Skeletal muscle tissue (tissue), 4 donors: ENCODE data around the gene PHF21B. TPM values are rescaled to one million over a fixed set of nuclear protein-coding genes. Genes with fewer than 3 reads are reported as not detected.

ENCODE experiments used
- H3K27ac ChIP-seq: one replicate; pipeline ENCODE4 v1.7.0; 2013; ENCODE audit warnings: mild to moderate bottlenecking, low read depth, low read length, inconsistent platforms
- H3K27me3 ChIP-seq, 3 donors: one replicate each; pipeline ENCODE4 v1.7.0; 2013; ENCODE audit warnings: low read length in 3 of 3; ENCODE audit not compliant: control insufficient read depth in 3 of 3, insufficient read depth in 3 of 3
- H3K36me3 ChIP-seq, 3 donors: one replicate each; pipeline ENCODE4 v1.7.0; 2013; ENCODE audit warnings: low read length in 3 of 3; ENCODE audit not compliant: control insufficient read depth in 3 of 3, insufficient read depth in 3 of 3
- H3K4me1 ChIP-seq, 3 donors: one replicate each; pipeline ENCODE4 v1.7.0; 2013; ENCODE audit warnings: low read length in 3 of 3, mild to moderate bottlenecking in 3 of 3; ENCODE audit not compliant: control insufficient read depth in 3 of 3, insufficient read depth in 3 of 3
- H3K4me3 ChIP-seq, 3 donors: one replicate each; pipeline ENCODE4 v1.7.0; 2013; ENCODE audit warnings: low read length in 3 of 3
- H3K9ac ChIP-seq, 3 donors: one replicate each; pipeline ENCODE4 v1.7.0; 2013; ENCODE audit warnings: low read length in 3 of 3, mild to moderate bottlenecking in 3 of 3, moderate library complexity in 2 of 3, low read depth in 1 of 3
- H3K9me3 ChIP-seq, 3 donors: one replicate each; pipeline ENCODE4 v1.7.0; 2013; ENCODE audit warnings: low read length in 3 of 3; ENCODE audit not compliant: control insufficient read depth in 3 of 3
- total RNA-seq: library from RNA; depleted of rRNA; stranded (reverse); fragments of >200 nt; gene quantifications from one replicate; pipeline ENCODE4 v1.2.3, GENCODE V29; 2014
- donor health status: Osteomylitis.

The PHF21B gene
- total RNA-seq, 1 donor from 2014 or later = 1.0 TPM

DNA sequence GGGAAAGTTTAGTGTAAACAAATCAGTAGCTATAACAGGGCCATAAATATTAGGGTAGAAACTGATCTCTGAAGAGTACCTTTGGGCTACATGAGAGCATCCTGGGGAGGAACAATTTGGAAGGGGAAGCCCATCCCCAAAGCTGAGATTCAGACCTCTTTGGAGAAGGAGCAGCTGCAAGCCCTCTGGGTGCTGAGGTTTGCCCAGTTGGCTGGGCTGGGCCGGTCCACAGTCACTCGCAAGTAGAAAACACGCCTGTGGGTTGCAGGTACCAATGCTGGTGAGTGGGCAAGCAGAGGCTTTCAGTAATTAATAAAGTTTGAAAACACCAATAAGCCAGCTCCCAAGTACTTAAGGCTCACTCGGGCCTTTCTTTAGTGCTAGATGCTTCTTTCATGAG, 132.9 kb downstream of the PHF21B start:
- Histone ChIP-seq H3K9me3 (peaks cover 0 to 5% (median 3%) of the 10 kb centered on the region in 3 donors), H3K4me1 (no peaks in the 10 kb centered on the region), H3K36me3 (no peaks in the 10 kb centered on the region), H3K27ac (no peak overlapping the region), H3K9ac (no peak overlapping the region), H3K27me3 (peaks cover 0 to 8% (median 0%) of the 10 kb centered on the region in 3 donors), H3K4me3 (no peak overlapping the region)

DNA sequence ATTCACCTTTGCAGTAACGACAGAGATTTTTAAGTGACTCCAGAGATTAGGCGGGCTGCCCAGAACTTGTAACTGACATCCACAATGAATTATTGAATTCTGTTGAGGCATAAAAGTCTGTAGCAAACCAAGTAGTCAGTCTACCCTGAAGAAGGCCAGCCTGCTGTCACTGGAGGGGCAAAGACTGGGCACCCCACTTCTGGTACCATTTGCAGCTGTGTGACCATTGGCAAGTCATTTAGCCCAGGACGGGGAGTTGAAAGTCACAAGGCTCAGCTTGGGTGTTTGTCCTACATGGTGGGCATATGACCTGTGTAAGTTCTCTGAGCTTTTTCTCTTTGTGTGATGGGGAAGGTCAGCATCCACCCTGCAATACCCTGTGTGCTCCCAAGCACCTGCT, 138.0 kb downstream of the PHF21B start:
- Histone ChIP-seq H3K27me3 (peaks cover 0 to 5% (median 0%) of the 10 kb centered on the region in 3 donors), H3K36me3 (no peaks in the 10 kb centered on the region), H3K9ac (no peak overlapping the region), H3K4me3 (no peak overlapping the region), H3K27ac (no peak overlapping the region), H3K4me1 (no peaks in the 10 kb centered on the region), H3K9me3 (peaks cover 0 to 3% (median 0%) of the 10 kb centered on the region in 3 donors)

DNA sequence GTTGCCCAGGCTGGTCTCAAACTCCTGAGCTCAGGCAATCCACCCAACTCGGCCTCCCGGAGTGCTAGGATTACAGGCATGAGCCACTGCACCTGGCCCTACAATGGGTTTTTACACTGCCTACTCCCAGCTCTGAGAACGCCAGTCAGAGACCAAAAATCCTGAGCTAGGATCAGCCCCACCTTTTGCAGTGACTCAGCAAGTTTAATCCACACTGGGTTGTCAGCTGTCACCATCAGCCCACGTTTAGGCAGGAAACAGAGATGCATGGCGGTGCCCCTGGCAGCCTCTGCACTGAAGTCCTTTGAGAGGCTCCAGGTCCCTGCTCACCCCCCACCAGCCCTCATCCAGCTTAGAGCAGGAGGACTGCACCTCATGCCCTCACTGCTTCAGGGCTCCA, 139.8 kb downstream of the PHF21B start:
- Histone ChIP-seq H3K9me3 (peaks cover 0 to 3% (median 0%) of the 10 kb centered on the region in 3 donors), H3K27ac (no peak overlapping the region), H3K36me3 (no peaks in the 10 kb centered on the region), H3K4me1 (no peaks in the 10 kb centered on the region), H3K9ac (no peak overlapping the region), H3K27me3 (peaks cover 0 to 5% (median 0%) of the 10 kb centered on the region in 3 donors), H3K4me3 (no peak overlapping the region)

DNA sequence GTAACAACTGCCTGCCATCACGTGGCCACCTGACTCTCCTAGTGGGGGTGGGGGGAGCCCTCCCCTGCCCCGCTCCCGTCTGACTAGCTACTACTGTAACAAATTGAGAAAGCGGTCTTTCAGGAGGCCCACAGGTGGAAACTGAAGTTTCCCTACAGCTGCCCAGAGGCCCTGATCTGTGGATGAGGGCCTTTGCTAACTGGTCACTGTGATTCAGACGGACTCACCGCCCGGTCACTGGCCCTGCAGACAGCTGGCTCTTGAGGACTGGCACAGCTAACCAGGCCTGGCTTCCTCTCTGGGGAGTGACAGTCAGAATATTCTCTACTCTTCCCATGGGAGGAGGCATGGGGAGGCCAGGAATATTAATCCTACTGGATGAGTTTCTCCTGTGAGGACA, 140.6 kb downstream of the PHF21B start:
- Histone ChIP-seq H3K4me3 (no peak overlapping the region), H3K9ac (no peak overlapping the region), H3K9me3 (peaks cover 0 to 3% (median 0%) of the 10 kb centered on the region in 3 donors), H3K36me3 (no peaks in the 10 kb centered on the region), H3K27ac (no peak overlapping the region), H3K4me1 (no peaks in the 10 kb centered on the region), H3K27me3 (peaks cover 0 to 5% (median 0%) of the 10 kb centered on the region in 3 donors)

DNA sequence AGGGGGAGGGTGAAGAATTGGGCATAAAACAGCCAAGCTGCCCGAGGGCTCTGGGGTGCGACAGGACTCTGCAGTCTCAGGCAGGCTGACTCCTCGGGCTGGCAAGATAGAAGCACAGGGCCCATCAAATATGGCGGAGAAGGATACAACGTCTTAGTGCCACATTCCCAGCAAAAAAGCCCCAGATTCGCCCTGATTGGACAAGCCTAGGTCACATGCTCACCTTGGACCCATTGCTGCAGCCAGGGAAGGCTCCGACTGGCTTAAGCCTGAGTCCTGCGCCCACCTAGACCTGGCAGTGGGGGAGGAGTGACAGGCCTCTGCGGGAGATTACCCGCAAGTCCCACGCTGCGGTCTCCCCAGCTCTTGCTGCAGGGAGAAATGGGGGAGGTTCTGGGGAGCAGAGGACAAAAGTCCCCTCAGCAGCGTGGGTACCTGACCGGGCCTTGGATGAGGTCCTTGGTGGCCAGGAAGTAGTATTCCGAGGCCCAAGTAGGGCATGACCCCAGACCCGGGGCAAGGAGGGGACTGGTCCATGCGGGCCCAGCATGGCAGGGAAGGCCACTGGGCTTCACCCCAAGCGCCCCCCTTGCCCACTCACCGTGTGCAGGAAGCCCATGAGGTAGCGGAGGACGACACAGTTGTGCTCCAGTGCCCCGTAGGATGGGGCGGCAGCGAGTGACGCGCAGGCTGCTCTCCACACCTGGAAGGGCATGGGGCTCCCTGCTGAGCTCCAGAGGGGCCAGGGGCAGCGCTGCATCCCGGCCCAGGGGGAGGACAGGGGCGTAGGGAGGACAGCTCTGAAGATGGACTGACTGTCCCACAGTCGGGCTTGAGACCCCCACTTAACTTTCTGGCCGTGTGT, 144.4 kb downstream of the PHF21B start:
- Histone ChIP-seq H3K9ac (no peak overlapping the region), H3K27me3 (peaks cover 2 to 10% (median 6%) of the 10 kb centered on the region in 3 donors), H3K4me1 (no peaks in the 10 kb centered on the region), H3K27ac (no peak overlapping the region), H3K4me3 (no peak overlapping the region), H3K36me3 (no peaks in the 10 kb centered on the region), H3K9me3 (no peaks in the 10 kb centered on the region)

DNA sequence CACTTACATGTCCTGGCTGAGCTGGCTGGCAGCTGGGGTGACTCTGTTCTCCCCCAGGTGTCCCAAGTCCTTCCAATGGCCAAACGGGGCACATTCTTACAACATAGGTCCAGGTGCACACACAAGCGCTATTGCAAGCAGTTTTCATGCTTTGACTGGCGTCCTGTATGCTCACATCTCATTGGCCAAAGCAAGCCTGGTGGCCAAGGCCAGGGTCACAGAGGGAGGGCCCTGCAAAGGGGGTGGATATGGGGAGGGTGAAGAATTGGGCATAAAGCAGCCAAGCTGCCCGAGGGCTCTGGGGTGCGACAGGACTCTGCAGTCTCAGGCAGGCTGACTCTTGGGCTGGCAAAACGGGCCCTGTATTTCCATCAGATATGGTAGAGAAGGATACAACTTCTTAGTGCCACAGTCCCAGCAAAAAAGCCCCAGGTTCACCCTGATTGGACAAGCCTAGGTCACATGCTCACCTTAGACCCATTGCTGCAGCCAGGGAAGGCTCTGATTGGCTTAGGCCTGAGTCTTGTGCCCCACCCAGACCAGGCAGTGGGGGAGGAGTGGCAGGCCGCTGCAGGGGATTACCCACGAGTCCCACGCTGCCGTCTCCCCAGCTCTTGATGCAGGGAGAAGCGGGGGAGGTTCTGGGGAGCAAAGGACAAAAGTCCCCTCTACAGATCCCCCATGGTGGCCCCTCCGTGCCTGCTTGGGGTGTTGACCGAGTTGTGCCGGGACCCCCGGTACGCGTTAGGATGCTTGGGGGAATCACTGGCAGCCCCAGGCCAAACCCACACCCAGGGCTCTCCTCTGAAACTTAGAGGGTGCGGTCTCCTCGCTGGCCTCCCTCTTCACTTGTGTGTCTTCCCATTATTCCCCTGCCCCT, 146.6 kb downstream of the PHF21B start:
- no peak overlapping the region for H3K4me3 ChIP-seq
- H3K9ac ChIP-seq = no peak overlapping the region

DNA sequence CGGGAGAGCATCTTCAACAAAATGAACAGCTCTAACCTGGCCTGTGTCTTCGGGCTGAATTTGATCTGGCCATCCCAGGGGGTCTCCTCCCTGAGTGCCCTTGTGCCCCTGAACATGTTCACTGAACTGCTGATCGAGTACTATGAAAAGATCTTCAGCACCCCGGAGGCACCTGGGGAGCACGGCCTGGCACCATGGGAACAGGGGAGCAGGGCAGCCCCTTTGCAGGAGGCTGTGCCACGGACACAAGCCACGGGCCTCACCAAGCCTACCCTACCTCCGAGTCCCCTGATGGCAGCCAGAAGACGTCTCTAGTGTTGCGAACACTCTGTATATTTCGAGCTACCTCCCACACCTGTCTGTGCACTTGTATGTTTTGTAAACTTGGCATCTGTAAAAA, 147.5 kb downstream of the PHF21B start:
- no peak overlapping the region for H3K4me3 ChIP-seq

More for the DNA sequence above, 146.6 kb downstream of the PHF21B start:
- Histone ChIP-seq H3K27me3 (peaks cover 2 to 10% (median 7%) of the 10 kb centered on the region in 3 donors), H3K27ac (no peak overlapping the region), H3K4me1 (no peaks in the 10 kb centered on the region), H3K36me3 (no peaks in the 10 kb centered on the region), H3K9me3 (no peaks in the 10 kb centered on the region)

DNA sequence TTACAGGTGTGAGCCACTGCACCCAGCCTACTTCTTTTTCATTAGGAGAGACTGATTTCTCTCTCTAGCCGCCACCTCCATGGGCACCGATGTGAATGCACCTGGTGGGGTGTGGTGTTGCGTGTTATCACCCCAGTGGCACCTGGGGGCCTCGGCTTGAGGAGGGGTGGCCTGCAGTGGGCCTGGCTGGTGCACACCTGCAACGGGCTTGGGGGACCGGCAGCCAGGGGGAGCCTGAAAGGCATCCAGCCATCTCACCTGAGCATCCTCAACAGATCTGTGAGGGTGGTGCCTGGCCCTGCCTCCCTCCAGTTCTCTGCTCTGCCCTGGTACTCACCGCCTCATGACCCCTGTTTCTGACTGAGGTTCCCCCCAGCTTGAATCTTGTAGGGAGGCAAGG, 148.6 kb downstream of the PHF21B start:
- no peaks in the 10 kb centered on the region for H3K9me3 ChIP-seq
- no peak overlapping the region for H3K27ac ChIP-seq
- no peaks in the 10 kb centered on the region for H3K36me3 ChIP-seq
- peaks cover 2 to 11% (median 10%) of the 10 kb centered on the region in 3 donors for H3K27me3 ChIP-seq
- H3K4me1 ChIP-seq = no peaks in the 10 kb centered on the region
- H3K4me3 ChIP-seq = no peak overlapping the region
- no peak overlapping the region for H3K9ac ChIP-seq

More for the DNA sequence above, 147.5 kb downstream of the PHF21B start:
- Histone ChIP-seq H3K27me3 (peaks cover 2 to 11% (median 10%) of the 10 kb centered on the region in 3 donors), H3K4me1 (no peaks in the 10 kb centered on the region), H3K9me3 (no peaks in the 10 kb centered on the region), H3K36me3 (no peaks in the 10 kb centered on the region), H3K9ac (no peak overlapping the region), H3K27ac (no peak overlapping the region)

DNA sequence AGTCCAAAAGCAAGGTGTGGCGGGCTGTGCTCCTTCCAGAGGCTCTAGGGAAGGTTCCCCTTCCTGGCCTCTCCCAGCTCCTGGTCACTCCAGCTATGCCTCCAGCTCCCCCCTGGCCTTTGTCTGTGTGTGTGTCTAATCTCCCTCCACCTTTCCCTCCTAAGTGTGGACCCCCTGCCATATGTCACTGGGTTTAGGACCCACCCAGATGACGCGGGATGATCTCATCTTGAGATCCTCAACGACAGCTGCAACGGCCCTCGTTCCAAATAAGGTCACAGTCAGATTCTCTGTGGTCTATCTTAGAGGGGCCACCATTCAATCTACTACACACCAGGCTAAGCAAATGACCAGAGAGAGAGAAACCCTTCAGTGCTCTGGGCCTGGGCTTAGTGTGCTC, 149.5 kb downstream of the PHF21B start:
- H3K27ac ChIP-seq = no peak overlapping the region
- no peaks in the 10 kb centered on the region for H3K9me3 ChIP-seq
- H3K4me3 ChIP-seq = no peak overlapping the region
- H3K9ac ChIP-seq = no peak overlapping the region
- no peaks in the 10 kb centered on the region for H3K36me3 ChIP-seq
- no peaks in the 10 kb centered on the region for H3K4me1 ChIP-seq
- H3K27me3 ChIP-seq = peaks cover 2 to 11% (median 10%) of the 10 kb centered on the region in 3 donors
